Fibroblast of mammary gland (primary cell): ENCODE measurements around the gene ANO10.

Experiments used
- DNase-seq: peaks from one replicate; pipeline ENCODE4 v3.0.0-alpha.2; 2010; ENCODE audit warnings: low read depth
- H3K4me3 ChIP-seq: 2 replicates; pipeline ENCODE4 v1.5.1; 2011; ENCODE audit warnings: low read depth, mild to moderate bottlenecking, low read length, moderate library complexity; ENCODE audit not compliant: control insufficient read depth
- CTCF ChIP-seq: conservative IDR thresholded peaks from 2 replicates; pipeline ENCODE4 v1.5.1; 2011; ENCODE audit warnings: low read depth, low read length, inconsistent platforms; ENCODE audit not compliant: control insufficient read depth, insufficient read depth

Gene ANO10

GRCh38 chr3:43451670-43452254 is 170.0 kb downstream of the ANO10 start:
- H3K4me3 ChIP-seq = no peak overlapping the region
- DNase-seq = no peak
- TF ChIP-seq CTCF = no peak

- no peak for DNase-seq
- no peak for TF ChIP-seq CTCF
- H3K4me3 ChIP-seq = no peak overlapping the region
Observed at GRCh38 chr3:43448098-43448497, 173.7 kb downstream of the ANO10 start.

GRCh38 chr3:43445820-43446219 is 176.0 kb downstream of the ANO10 start:
- no peak for TF ChIP-seq CTCF
- no peak overlapping the region for H3K4me3 ChIP-seq

GRCh38 chr3:43442872-43443395 is 178.9 kb downstream of the ANO10 start:
- no peak for TF ChIP-seq CTCF
- no peak for DNase-seq
- no peak overlapping the region for H3K4me3 ChIP-seq

More at GRCh38 chr3:43445820-43446219, 176.0 kb downstream of the ANO10 start:
- DNase-seq = no peak

- no peak overlapping the region for H3K4me3 ChIP-seq
- no peak for DNase-seq
- no peak for TF ChIP-seq CTCF
Observed at GRCh38 chr3:43436507-43437140, 185.2 kb downstream of the ANO10 start.

- no peak for DNase-seq
- no peak for TF ChIP-seq CTCF
- H3K4me3 ChIP-seq = no peak overlapping the region
Observed at GRCh38 chr3:43435706-43436105, 186.1 kb downstream of the ANO10 start.
